GM12878 (cell line): ENCODE data around the gene ABHD12B. TPM values are rescaled to one million over a fixed set of nuclear protein-coding genes. Genes with fewer than 3 reads are reported as not detected.

Experiments
- ATF7 ChIP-seq: fragments of 450-650 bp; IDR thresholded peaks from 2 replicates; pipeline ENCODE4 v1.6.1; 2016; ENCODE audit warnings: low read depth, mild to moderate bottlenecking
- CBFB ChIP-seq: IDR thresholded peaks from 2 replicates; pipeline ENCODE4 v1.6.1; 2016; ENCODE audit warnings: antibody characterized with exemption, low read depth
- CREM ChIP-seq: IDR thresholded peaks from 2 replicates; pipeline ENCODE4 v1.6.1; 2014; ENCODE audit warnings: antibody characterized with exemption, low read depth
- EED ChIP-seq: sonication (generic); IDR thresholded peaks from 2 replicates; pipeline ENCODE4 v1.6.1; 2016; ENCODE audit warnings: antibody characterized with exemption, low read depth
- ETV6 ChIP-seq, 2 experiments: fragments of 450-650 bp in 1 of 2; IDR thresholded peaks in 1 of 2; conservative IDR thresholded peaks in 1 of 2; 2 replicates each; pipeline ENCODE4 v1.6.1; 2014; ENCODE audit warnings: antibody characterized with exemption in 1 of 2, borderline replicate concordance in 1 of 2, low read depth in 1 of 2, mild to moderate bottlenecking in 1 of 2, moderate library complexity in 1 of 2
- GATAD2B ChIP-seq: fragments of 450-650 bp; conservative IDR thresholded peaks from 2 replicates; pipeline ENCODE4 v1.6.1; 2017; ENCODE audit warnings: low read depth, mild to moderate bottlenecking, moderate library complexity
- IRF4 ChIP-seq: IDR thresholded peaks from 2 replicates; pipeline ENCODE4 v1.6.1; 2011; ENCODE audit warnings: low read depth, low read length
- KAT2A ChIP-seq: conservative IDR thresholded peaks from 2 replicates; pipeline ENCODE4 v1.6.1; 2011; ENCODE audit warnings: low read depth, low read length; ENCODE audit not compliant: control insufficient read depth
- NBN ChIP-seq: fragments of 450-650 bp; IDR thresholded peaks from 2 replicates; pipeline ENCODE4 v1.6.1; 2016
- NFYB ChIP-seq: IDR thresholded peaks from 2 replicates; pipeline ENCODE4 v1.6.1; 2011; ENCODE audit warnings: low read depth, mild to moderate bottlenecking, low read length, improper control_type of control experiment, moderate library complexity; ENCODE audit not compliant: insufficient read depth
- NR2C2 ChIP-seq: IDR thresholded peaks from 2 replicates; pipeline ENCODE4 v1.6.1; 2011; ENCODE audit warnings: borderline replicate concordance, low read depth; ENCODE audit not compliant: control insufficient read depth, insufficient read length
- PKNOX1 ChIP-seq: fragments of 450-650 bp; IDR thresholded peaks from 2 replicates; pipeline ENCODE4 v1.6.1; 2016; ENCODE audit warnings: mild to moderate bottlenecking
- SREBF2 ChIP-seq: IDR thresholded peaks from 2 replicates; pipeline ENCODE4 v1.6.1; 2012; ENCODE audit warnings: mild to moderate bottlenecking, low read length
- SUZ12 ChIP-seq: fragments of 200-600 bp; sonication (generic); IDR thresholded peaks from one replicate; pipeline ENCODE4 v1.6.1; 2018; ENCODE audit warnings: antibody characterized with exemption, mild to moderate bottlenecking; ENCODE audit not compliant: unreplicated experiment
- TARDBP ChIP-seq: IDR thresholded peaks from 2 replicates; pipeline ENCODE4 v1.6.1; 2016; ENCODE audit warnings: borderline replicate concordance
- TCF12 ChIP-seq: IDR thresholded peaks from 2 replicates; pipeline ENCODE4 v1.6.1; 2011; ENCODE audit warnings: low read depth, mild to moderate bottlenecking, low read length
- USF2 ChIP-seq: IDR thresholded peaks from 2 replicates; pipeline ENCODE4 v1.6.1; 2011; ENCODE audit warnings: low read depth, low read length, improper control_type of control experiment, borderline replicate concordance
- ZBTB4 ChIP-seq: fragments of 450-650 bp; formaldehyde crosslinking; IDR thresholded peaks from 2 replicates; pipeline ENCODE4 v1.4.0; 2022; ENCODE audit warnings: mild to moderate bottlenecking, moderate library complexity
- ZBTB40 ChIP-seq: fragments of 450-650 bp; IDR thresholded peaks from 2 replicates; pipeline ENCODE4 v1.6.1; 2016; ENCODE audit warnings: mild to moderate bottlenecking, moderate library complexity, borderline replicate concordance
- ZNF217 ChIP-seq: fragments of 450-650 bp; IDR thresholded peaks from 2 replicates; pipeline ENCODE4 v1.6.1; 2017; ENCODE audit warnings: antibody characterized with exemption, mild to moderate bottlenecking
- polyA plus RNA-seq, 11 experiments: library from polyadenylated mRNA; depleted of rRNA in 4 of 11; unstranded in 6 of 11; stranded (reverse) in 5 of 11; fragments of >200 nt; fragmentation: Nextera tagmentation in 4 of 11; fragmentation: Illumina TruSeq in 1 of 11; extraction: Ambion mirVana in 4 of 11; extraction: Trizol in 1 of 11; gene quantifications; 1 replicate in 1 of 11; 2 replicates in 10 of 11; pipeline versions ENCODE4 v1.2.1 to v1.2.3, GENCODE V29; 2011 to 2016; ENCODE audit warnings: inconsistent platforms in 2 of 11, missing spikeins in 2 of 11, low read depth in 1 of 11
- total RNA-seq, 4 experiments: library from RNA; depleted of rRNA in 3 of 4; stranded (reverse); fragments of >200 nt in 3 of 4; fragmentation: Illumina TruSeq in 1 of 4; extraction: Trizol in 1 of 4; gene quantifications; 2 replicates each; pipeline versions ENCODE4 v1.2.1 to v1.2.3, GENCODE V29; 2013 to 2021

The ABHD12B gene
- total and polyA plus RNA-seq, 10 of the 15 experiments (the other 5 are each of a cell fraction or from before 2014, with no cell fraction given): not detected

- TF ChIP-seq NFYB: peak; percentile 72
- TF ChIP-seq ETV6 (conservative IDR thresholded peaks at IDR 0.05 in 1 of 2, IDR thresholded peaks at IDR 0.05 in 1 of 2; ENCODE audit: borderline replicate concordance in 1 of 2, low read depth in 1 of 2): 0 out of 4 replicates have a peak, but pooled peaks of 1 of the 2 experiments have one; percentile 31
- no peak for TF ChIP-seq SUZ12
- no peak for TF ChIP-seq ZBTB4
- TF ChIP-seq SREBF2: no peak
- TF ChIP-seq ATF7: no peak; the same call in 1 of the 2 replicates
- no peak for TF ChIP-seq USF2
- TF ChIP-seq GATAD2B: no peak
- peak; percentile 44; the same call in 1 of the 2 replicates for TF ChIP-seq PKNOX1
- TF ChIP-seq CREM: no peak
- TF ChIP-seq CBFB: peak; percentile 98
- peak; percentile 75; the same call in 1 of the 2 replicates for TF ChIP-seq EED
- no peak for TF ChIP-seq ZBTB40
- peak; percentile 77 for TF ChIP-seq IRF4
- no peak for TF ChIP-seq KAT2A
- TF ChIP-seq TARDBP: no peak
- peak; percentile 73; the same call in 1 of the 2 replicates for TF ChIP-seq ZNF217
- TF ChIP-seq NR2C2: no peak
- peak; percentile 98 for TF ChIP-seq TCF12
- TF ChIP-seq NBN: peak; percentile 64; the same call in 1 of the 2 replicates
These were observed 3.7 kb downstream of the ABHD12B start (continued) for GRCh38 chr14:50875359-50876070.
